BLaER1 (cell line): ENCODE measurements around the gene OR2T2.
"Not testable (repeated sequence)": the region's sequence is repeated elsewhere in the genome, so short reads cannot be mapped to it uniquely, and the experiment has no call there.

Experiments used
- H3K27ac ChIP-seq: shearing (Covaris generic); formaldehyde crosslinking; 2 replicates; pipeline ENCODE4 v1.8.1; 2022
- H3K27me3 ChIP-seq: shearing (Covaris generic); formaldehyde crosslinking; 2 replicates; pipeline ENCODE4 v1.8.1; 2022
- H3K36me3 ChIP-seq: shearing (Covaris generic); formaldehyde crosslinking; 2 replicates; pipeline ENCODE4 v1.8.1; 2022
- H3K4me1 ChIP-seq: shearing (Covaris generic); formaldehyde crosslinking; 2 replicates; pipeline ENCODE4 v1.8.1; 2022
- H3K4me2 ChIP-seq: shearing (Covaris generic); formaldehyde crosslinking; 2 replicates; pipeline ENCODE4 v1.8.1; 2022
- H3K4me3 ChIP-seq: shearing (Covaris generic); formaldehyde crosslinking; 2 replicates; pipeline ENCODE4 v1.8.1; 2022
- H3K9ac ChIP-seq: shearing (Covaris generic); formaldehyde crosslinking; 2 replicates; pipeline ENCODE4 v1.8.1; 2022
- H3K9me3 ChIP-seq: shearing (Covaris generic); formaldehyde crosslinking; 2 replicates; pipeline ENCODE4 v1.8.1; 2022
- H4K20me1 ChIP-seq: shearing (Covaris generic); formaldehyde crosslinking; 2 replicates; pipeline ENCODE4 v1.8.1; 2022
- Cebpa-rat ChIP-seq: shearing (Covaris generic); IDR thresholded peaks from 2 replicates; pipeline ENCODE4 v1.8.1; 2022

The OR2T2 gene

DNA sequence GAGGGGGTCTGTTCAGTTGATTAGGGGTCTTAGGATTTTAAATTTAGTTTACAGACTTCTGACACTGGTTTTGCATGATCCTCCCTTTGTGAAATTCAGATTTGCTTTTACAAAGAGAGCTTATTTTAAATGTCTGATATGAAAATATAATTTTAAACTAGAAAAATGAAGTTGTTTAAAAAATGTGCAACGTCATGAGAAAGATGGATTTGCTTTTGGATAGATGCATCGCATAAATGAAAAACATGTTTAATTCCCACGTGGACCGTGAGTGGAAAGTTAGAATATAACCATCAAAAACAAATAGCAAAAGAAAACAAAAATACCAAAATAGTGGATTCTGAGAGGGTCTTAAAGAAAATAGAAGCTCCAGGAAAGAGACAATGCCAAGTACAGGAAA lies 25.7 kb downstream of the OR2T2 start:
- no peaks in the 10 kb centered on the region for H3K36me3 ChIP-seq
- H3K27me3 ChIP-seq: no peaks in the 10 kb centered on the region
- no peak overlapping the region for H3K27ac ChIP-seq
- no peaks in the 10 kb centered on the region for H3K4me1 ChIP-seq
- H3K9me3 ChIP-seq: no peaks in the 10 kb centered on the region
- no peak overlapping the region for H3K9ac ChIP-seq
- H4K20me1 ChIP-seq: no peaks in the 10 kb centered on the region
- no peak overlapping the region for H3K4me3 ChIP-seq
- TF ChIP-seq Cebpa-rat: no peak
- H3K4me2 ChIP-seq: no peak overlapping the region

DNA sequence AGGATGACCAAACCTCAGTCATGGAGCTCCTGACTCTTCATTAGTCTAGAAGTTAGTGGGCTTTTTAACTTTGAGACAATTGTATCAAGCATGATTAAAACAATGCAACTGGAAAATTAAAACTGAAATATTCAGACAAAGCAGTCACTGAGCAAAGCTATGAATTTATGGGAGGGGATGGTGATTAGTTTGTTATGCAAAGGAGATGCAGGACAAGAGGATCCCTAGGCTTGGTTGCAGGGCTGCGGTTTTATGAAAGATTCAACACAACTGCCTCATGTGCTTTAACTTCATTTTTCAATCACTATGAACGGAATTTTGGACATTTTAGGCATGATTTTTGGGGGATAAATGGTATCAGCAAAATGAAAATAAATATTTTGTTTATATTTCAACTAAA lies 26.7 kb downstream of the OR2T2 start:
- H3K4me2 ChIP-seq, H3K36me3 ChIP-seq, H4K20me1 ChIP-seq, H3K9ac ChIP-seq, H3K27ac ChIP-seq, H3K4me1 ChIP-seq, H3K4me3 ChIP-seq, H3K9me3 ChIP-seq, H3K27me3 ChIP-seq: not testable (repeated sequence)

DNA sequence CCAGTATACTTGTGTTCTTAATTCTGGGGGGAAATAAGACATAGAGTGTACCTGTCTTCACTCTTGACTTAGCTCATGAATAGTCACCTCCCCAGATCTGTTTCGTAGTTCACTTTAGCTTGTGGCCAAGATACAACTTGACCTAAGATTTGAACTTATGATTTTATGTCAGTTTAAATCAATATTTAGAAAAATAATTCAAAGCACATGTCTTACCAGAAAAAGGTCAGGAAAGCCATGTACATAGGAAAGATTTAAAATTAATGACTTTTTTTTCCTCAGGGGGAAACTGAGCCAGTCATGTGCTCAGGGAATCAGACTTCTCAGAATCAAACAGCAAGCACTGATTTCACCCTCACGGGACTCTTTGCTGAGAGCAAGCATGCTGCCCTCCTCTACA lies 27.6 kb downstream of the OR2T2 start, which contains the start of gene OR2T3:
OR2T3 (plus strand) TSS at position 301 of the 400 bp plus-strand sequence; CDS start at position 301, 0 bp downstream.
- not testable (repeated sequence) for H3K9me3 ChIP-seq, H3K4me2 ChIP-seq, H3K27me3 ChIP-seq, H4K20me1 ChIP-seq, H3K4me1 ChIP-seq, H3K4me3 ChIP-seq, H3K9ac ChIP-seq, H3K27ac ChIP-seq, H3K36me3 ChIP-seq

DNA sequence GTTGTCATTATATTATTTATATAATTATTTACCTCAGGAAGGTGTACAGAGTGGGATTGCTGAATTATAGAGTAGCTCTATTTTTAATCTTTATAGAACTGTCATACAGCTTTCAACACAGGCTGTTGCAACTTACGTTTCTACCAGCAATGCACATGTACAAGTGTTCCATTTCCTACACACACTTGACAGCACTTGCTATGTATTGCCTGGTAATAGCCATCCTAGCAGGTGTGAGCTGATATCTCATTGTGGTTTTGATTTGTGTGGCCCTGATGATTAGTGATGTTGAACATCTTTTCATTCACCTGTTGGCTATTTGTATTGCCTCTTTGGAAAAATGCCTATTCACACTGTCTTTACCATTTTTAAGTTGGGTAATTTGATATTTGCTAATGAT lies 30.2 kb downstream of the OR2T2 start:
- not testable (repeated sequence) for H3K9ac ChIP-seq, H3K4me3 ChIP-seq, H3K27me3 ChIP-seq, H3K36me3 ChIP-seq, H3K9me3 ChIP-seq, H3K4me2 ChIP-seq, H3K4me1 ChIP-seq, H4K20me1 ChIP-seq, H3K27ac ChIP-seq

DNA sequence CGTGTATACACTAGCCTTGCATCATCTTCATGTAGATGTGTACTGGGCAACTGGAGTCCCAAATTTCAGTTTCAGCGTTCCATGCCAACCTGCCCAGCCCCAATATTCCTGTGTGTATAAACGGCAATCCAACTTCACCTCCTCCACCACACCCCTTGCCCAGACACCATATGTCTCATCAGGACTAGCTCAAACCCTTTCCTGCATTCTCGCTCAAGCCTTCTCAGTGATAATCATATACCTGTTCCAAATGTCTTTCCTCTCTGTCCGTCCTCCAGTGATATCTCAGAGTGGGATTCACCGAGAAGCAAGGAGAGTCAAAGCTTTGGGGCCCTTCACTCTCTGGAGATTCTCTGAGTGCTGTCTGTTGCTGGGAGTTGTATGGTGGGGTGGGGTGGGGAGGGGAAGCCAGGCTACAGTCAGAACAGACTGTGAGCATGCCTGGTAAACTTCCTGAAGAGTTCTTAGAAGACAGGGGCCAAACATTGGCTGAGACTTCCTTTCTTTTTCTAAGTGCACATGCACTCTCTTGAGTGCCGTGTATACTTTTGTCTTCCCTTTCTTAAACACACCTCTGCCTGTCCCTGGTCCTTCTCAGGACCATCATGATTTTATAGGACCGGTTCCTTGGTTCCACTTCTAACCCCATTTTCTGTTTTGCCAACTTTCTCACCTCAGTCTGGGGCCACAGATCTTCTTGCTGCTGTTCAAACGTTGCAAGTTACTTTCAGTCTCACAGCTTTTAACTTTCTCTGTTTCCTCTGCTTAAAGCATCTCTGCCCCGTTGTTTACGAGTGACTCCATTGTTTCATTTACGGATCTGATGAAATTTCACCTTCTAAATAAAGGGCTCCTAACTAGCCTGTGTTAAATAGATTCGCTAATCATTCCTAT lies 36.5 kb downstream of the OR2T2 start:
- not testable (repeated sequence) for H3K27ac ChIP-seq, H4K20me1 ChIP-seq, H3K9me3 ChIP-seq, H3K36me3 ChIP-seq, H3K4me3 ChIP-seq, H3K4me1 ChIP-seq, H3K9ac ChIP-seq, H3K4me2 ChIP-seq, H3K27me3 ChIP-seq

DNA sequence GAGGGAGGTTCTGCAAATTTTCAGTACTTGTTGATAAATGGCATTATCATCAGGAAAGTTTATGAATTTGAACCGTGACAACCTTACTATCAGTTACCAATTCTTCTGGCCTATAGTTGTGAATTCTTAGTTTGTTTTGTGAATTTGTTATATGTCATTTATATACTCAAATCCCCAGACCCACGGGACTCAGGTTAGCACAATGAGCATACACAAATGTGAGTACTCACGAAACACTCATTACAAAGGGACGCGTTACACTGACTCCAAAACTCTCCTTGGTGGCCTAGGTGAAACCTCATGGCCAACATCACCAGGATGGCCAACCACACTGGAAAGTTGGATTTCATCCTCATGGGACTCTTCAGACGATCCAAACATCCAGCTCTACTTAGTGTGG lies 42.9 kb downstream of the OR2T2 start, which contains the start of gene OR2T5:
OR2T5 (plus strand) TSS at position 301 of the 400 bp plus-strand sequence; CDS start at position 301, 0 bp downstream.
- not testable (repeated sequence) for H3K27ac ChIP-seq, H3K9ac ChIP-seq, H3K9me3 ChIP-seq, H3K27me3 ChIP-seq, H3K36me3 ChIP-seq, H3K4me2 ChIP-seq, H3K4me3 ChIP-seq, H4K20me1 ChIP-seq, H3K4me1 ChIP-seq

DNA sequence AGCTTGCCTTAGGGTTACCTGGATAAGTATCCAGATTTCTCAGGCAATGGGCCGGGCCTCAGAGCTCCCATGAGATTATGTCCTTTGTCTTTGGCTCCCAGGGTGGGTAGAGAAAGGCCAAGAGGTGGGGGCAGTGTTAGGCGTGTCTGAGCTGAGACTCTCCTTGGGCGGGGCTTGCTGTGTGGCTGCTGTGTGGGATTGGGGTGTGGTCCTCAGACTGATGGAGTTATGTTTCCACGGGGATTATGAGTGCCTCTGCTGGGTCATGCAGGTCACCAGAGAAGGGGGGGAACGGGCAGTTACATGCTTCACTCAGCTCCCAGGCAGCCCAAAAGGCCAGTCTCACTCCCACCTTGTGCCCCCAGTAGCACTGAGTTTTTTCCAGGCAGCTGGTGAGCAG lies 51.2 kb downstream of the OR2T2 start:
- H3K9me3 ChIP-seq, H3K36me3 ChIP-seq, H3K27me3 ChIP-seq, H3K4me3 ChIP-seq, H3K4me2 ChIP-seq, H3K4me1 ChIP-seq, H4K20me1 ChIP-seq, H3K9ac ChIP-seq, H3K27ac ChIP-seq: not testable (repeated sequence)

DNA sequence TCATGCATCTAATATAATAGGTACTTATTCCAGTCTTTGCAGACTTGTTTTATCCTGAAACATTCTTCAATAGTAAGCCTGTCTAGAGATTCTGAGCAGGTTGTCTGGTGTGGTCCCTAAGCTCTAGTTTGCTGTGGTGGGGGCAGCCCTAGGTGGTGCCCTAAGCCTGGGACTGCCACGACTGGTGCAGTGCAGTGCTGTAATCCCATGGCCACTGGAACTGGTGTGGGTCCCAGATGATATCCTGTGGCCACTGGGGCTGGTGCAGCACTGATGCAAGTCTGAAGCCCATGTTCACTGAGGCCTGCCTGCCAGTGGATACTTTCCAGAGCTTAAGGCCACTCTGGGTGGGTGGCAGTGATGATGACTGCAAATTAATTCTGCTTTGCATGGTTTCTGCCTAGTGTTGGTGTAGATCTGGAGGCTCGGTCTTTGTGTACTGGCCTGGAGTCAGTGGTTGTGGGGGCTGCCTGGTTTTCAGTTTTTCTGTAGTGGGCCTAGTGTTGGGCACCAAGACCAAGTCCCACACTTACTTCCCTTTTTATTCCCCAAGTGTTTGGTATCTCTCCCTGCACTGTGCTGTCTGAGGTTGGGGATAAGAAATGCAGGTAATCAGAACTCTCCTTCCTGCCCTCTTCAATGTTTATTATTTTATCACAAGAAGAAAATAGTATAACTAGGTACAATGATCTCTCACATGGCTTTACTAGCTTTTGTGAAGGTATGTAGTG lies 55.0 kb downstream of the OR2T2 start:
- not testable (repeated sequence) for H3K27ac ChIP-seq, H4K20me1 ChIP-seq, H3K4me1 ChIP-seq, H3K4me2 ChIP-seq, H3K4me3 ChIP-seq, H3K36me3 ChIP-seq, H3K9me3 ChIP-seq, H3K27me3 ChIP-seq, H3K9ac ChIP-seq
